ENCODE results near the gene THG1L.

The THG1L gene

DNA sequence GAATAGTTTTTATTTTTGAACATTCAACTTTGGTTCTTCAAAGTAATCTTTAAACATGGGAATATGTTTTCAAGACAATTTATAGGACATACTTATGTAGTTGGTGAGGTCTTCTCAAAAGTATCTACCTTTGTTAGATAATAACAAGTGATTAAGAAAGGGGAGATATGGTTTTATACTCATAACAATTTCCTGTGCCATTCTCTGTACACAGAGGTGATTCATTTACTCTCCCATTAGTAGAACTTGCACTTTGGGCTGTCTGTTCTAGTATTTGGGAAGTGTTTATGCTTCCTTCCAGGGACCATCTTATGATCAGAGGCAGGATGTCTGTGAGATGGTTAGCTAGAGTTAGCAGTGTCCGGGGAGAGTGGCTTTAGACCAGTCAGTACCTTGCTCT lies 27.5 kb downstream of the THG1L start:
- no peak for DNase-seq

GRCh38 chr5:157761690-157762621 lies 30.7 kb downstream of the THG1L start:
- DNase-seq, result peak in 5 of 51 donors; percentile 1 to 19 (median 7)

GRCh38 chr5:157764531-157764930 lies 33.3 kb downstream of the THG1L start:
- no peak for DNase-seq

- DNase-seq, result no peak
Observed at GRCh38 chr5:157766442-157766841, 35.2 kb downstream of the THG1L start.

DNA sequence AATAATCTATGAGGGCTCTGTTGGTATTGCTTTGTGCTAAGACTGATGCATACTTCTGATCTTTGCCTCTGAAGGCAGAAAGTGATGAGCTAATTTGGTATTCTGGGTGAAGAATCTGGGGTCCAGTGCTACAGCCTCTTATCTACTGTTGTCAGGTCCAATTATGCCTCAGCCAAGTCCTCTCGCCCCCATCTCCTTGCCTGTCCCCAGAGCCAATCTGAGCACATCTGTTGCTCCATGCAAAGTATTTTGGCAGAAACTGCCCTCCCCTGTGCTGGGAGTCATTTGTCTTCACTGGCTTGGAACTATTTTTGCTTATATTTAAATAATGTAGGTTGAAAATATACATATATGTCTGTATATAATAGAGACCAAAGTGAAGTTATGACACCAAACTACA lies 35.7 kb downstream of the THG1L start:
- no peak for DNase-seq

DNA sequence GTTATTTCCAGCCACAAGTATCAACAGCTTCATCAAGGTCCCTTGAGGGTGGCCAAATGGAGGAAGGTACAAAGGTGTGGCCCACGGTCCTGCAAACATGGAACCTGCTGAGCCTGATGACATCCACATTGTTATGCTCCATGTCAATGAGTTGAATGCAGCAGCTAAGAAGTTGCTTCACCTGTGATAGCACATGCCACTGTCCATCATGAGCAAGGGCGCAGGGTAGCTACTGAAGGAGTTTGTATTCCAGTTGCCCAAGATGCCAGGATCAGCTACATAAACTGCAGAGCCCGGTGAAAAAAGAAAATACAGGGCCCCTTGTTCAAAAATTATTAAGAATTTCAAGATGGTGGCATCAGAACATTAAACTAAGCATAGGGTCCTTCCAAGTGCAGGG lies 36.5 kb downstream of the THG1L start:
- DNase-seq, result no peak

- no peak for DNase-seq
Observed at GRCh38 chr5:157770665-157771064, 39.4 kb downstream of the THG1L start.

GRCh38 chr5:157772127-157772526 lies 40.9 kb downstream of the THG1L start:
- DNase-seq, result no peak

GRCh38 chr5:157778121-157778805 lies 47.0 kb downstream of the THG1L start:
- no peak for DNase-seq

GRCh38 chr5:157779221-157779620 lies 48.0 kb downstream of the THG1L start:
- DNase-seq, result no peak

DNA sequence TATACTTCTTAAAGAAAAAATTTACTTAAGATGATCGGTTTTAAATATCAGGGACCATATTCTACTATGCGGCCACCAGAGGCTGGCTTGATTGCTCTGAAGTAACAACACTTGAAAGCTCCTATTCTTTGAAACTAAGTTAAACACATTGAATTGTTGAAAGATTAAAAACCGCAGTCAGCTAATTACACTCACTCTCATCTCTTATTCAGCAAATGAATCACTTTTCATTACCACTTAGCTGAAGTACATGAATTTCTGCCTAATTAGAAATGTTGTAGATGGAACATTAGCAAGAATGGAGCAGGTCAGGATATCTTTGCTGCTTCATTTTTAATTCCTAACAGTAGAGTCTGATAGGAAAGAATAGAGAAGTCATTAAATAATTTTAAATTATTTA lies 54.6 kb downstream of the THG1L start:
- DNase-seq, result no peak

All from hypothalamus (tissue), 51 donors.